HL-60/S4 treated with phorbol 12-myristate 13-acetate at 8.2 ng/mL for 4 days and 3 days (cell line): Measurements from ENCODE around the gene DNAL4.
"Not testable (repeated sequence)": the region's sequence is repeated elsewhere in the genome, so short reads cannot be mapped to it uniquely, and the experiment has no call there.

ENCODE experiments used
- in situ Hi-C: fragments of 300-500 bp; cut with MboI; formaldehyde crosslinking; loops from 2 replicates; pipeline ENCODE4 v1.15.0; 2022; ENCODE audit warnings: low sequenced_read_pairs

DNAL4 gene

DNA sequence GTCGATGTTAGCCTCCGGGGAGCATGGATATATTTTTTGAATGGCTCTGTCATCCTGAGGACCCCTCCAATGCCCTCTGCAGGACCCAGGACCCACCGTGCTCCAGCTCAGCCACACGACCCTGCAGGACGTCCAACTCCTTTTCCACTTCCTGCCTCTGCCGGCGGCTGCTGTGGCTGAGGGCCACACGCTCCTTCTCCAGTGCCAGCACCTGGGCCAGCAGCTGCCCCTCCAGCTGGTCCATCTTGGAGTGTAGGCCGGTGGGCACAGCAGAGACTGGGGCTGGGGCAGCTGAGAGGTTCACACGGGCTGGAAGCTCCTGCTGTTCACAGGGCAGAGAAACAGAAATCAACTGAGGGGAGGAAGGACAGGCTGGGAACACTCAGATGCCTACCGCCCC lies 34.2 kb upstream of the DNAL4 start:
- in situ Hi-C loops, result no loop called here

DNA sequence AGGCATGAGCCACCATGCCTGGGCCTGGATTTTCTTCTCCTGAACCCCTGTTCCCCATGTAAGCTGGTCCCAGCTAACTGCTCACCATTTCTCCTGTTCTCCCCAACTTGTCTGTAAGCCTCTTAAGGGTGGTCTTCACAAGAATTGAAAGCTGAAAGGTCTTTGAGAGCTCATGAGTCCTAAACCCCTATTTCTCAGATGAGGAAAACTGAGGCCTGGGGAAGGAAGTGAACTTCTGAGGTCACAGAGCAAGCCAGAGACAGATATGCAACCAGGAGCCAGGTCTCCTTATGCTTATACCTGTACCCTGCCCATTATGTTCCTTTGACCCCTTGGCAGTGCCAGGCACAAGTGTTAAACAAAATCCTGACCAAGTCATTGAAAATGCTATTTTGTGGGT lies 33.6 kb upstream of the DNAL4 start:
- in situ Hi-C loops, result no loop called here

DNA sequence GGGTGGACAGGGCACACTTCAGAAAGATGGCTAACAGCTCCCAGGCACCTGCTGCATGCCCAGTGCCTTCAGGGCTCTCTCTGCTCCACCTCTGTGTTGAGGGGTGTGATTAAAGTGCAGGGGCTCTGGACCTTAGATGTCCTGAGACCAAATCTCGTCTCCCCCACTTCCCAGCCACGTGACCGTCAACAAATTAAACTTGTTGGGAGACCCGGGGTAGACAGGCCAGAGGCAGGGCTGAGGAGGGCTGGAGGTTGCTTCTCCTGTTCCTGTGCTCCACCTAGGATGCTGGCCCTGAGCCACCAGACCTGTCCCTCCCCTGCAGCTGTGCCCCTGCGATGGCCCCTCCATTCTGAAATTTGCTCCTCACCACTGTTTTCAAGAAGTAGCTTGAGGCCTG lies 32.9 kb upstream of the DNAL4 start:
- in situ Hi-C loops, result no loop called here

DNA sequence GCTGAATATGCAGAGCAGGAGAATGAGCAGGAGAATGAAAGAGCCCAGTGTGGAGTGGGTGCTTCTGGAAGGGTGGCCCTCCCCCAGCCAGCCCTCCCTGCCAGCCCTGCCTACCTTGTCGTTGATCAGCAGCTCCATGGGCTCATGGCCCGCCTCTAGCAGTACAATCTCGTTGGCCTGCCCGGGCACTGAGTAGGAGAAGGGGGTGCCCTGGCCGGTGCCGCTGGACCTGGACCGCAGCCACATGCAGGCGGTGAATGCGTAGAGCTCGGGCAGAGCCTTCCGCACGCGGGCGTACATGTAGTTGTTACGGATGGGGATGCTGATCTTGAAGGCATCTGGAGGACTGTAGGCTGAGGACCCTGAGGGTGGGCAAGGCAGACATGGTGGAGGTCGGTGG lies 32.4 kb upstream of the DNAL4 start:
- in situ Hi-C loops, result no loop called here

DNA sequence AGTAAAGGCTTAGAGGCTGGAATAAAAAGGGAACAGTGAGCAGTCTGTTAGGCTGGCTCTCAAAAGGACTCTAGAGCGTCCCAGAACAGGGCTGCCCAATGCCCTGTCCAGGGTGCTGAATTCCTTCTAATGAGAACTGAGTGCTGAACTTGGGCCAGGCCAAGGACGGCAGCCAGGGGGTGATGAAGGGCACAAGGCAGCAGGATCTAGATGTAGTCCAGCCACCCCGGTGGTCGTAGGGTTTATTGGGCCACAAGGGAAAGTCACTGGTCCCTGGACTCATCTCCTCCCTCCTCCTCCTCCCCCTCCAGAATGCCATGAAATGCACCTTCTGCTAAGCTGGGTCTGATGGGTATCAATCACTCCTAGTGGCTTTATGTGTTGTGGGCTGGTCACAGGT lies 30.6 kb upstream of the DNAL4 start:
- in situ Hi-C loops, result no loop called here

DNA sequence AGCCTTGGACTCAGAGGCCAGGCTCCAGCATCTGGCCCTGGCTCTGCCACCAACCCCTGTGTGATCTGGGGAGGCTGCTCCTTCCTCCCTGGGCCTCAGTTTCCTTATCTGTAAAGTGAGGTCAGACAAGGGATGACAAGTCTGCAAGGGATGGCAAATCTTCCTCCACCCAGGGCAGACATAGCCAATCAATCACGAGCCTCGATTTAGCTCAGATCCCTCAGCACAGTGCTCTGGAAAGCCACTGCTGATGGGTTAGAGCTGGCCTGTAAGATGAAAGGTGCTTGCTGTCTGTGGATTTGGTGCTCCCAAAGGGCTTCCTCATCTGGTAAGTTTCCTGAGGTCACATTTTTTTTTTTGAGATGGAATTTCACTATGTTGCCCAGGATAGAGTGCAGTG lies 29.7 kb upstream of the DNAL4 start:
- in situ Hi-C loops, result no loop called here

DNA sequence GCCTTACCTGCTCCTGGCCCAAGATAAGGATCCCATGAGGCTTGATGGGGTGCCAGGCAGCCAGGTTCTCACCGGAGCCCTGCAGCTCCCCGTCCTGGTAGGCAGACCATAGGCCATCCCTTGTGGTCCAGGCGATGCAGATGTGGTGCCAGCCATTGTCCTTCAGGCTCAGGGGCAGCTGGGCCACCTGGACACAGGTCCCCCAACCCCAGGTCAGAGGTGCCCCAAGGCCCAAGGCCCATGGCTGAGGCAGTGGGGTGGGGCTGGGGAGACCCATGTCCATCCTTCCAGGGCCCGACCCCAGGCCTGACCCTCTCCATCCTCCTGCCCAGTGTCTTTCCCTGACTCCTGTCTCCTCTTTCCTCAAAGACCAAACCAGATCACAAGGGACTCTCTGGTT lies 29.1 kb upstream of the DNAL4 start:
- in situ Hi-C loops, result no loop called here

DNA sequence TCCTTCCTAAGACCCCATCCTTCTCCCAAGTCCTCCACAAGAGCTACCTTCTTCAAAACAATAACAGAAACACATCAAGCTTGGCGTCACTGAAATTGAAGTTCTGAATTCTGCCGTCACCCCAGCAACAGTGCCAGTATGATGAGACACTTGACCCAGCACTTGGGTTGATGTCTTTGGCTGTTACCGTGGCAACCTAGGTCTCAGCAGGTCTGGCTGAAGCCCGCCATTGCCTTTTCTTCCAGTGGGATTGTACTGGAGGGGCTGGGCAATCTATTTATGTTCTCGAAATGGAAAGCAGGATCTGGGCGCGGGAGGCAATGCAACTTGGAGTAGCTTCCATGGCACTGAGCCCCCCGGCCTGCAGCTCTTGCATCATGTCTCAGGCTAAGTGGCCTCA lies 26.1 kb upstream of the DNAL4 start:
- in situ Hi-C loops, result no loop called here

DNA sequence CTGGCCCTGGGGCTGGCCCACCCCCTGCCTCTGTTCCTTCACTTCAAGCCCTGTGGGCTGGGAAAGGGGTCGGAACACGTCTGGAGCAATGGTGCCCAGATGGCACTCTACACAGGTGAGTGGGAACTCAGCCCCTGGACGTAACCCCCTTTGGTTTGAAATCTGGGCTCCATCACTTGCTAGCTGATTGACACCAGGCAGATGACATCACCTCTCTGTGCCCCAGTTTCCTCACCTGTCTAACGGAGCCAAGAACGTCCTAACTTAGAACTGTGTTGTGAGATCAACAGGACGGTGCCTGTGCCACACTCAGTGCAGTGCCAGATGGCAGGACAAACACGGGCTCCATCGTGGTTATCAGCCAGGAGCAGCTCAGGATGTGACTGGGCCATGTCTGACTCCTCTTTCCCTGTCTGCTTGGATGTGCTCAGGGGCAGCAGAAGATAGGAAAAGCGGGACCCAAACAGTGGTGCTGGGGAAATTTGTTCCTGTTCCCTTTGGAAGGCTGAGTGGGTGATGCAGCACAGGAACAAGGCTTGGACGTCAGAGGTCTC lies 25.5 kb upstream of the DNAL4 start:
- in situ Hi-C loops, result no loop called here

DNA sequence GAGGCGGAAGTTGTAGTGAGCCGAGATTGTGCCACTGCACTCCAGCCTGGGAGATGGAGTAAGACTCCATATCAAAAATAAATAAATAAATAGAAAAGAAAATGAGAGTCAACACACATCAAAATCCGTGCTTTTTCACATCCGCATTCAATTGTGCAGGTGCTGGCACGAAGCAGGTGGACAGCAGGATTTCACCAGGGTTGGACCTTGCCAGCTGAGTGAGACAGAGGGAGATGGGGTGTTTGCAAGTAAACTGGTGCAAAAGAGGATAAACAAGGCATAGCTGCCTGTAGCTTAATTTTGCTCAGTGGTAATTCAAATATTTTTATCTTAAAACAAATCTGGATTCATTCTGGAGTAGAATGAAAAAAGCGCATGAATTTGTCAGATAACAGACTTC lies 23.3 kb upstream of the DNAL4 start:
- in situ Hi-C loops, result no loop called here

DNA sequence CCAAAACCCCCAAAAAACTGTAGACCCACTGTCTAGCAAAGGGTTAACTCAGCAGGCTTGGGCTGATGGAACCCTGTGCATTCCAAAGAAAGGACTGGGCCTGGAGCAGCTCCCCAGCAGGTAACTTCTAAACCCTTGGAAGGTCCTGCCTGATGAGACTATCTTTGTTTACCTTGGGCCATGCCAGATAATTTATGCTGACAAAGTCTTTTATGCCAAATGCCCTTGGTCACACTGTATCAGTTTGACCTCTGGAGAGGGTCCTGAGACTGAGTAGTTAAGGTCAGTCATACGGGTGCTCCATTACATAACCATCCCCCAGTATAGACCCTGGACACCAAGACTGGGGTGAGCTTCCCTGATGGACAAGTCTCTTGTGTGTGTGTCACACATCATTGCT lies 21.9 kb upstream of the DNAL4 start:
- in situ Hi-C loops, result no loop called here

DNA sequence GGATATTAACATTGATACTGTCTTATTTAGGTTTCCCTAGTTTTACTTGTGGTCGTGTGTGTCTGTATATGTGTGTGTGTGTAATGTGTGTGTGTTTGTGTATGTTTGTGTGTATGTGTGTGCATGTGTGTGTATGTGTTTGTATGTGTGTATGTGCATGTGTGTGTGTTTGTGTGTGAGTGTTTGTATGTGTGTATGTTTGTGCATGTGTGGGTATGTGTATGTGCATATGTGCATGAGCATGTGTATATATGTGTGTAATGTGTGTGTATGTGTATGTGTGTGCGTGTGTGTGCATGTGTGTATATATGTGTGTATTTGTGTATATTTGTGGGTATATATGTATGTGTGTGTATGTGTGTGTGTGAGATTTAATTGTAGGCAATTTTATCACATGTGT lies 17.3 kb upstream of the DNAL4 start:
- in situ Hi-C loops, result no loop called here

DNA sequence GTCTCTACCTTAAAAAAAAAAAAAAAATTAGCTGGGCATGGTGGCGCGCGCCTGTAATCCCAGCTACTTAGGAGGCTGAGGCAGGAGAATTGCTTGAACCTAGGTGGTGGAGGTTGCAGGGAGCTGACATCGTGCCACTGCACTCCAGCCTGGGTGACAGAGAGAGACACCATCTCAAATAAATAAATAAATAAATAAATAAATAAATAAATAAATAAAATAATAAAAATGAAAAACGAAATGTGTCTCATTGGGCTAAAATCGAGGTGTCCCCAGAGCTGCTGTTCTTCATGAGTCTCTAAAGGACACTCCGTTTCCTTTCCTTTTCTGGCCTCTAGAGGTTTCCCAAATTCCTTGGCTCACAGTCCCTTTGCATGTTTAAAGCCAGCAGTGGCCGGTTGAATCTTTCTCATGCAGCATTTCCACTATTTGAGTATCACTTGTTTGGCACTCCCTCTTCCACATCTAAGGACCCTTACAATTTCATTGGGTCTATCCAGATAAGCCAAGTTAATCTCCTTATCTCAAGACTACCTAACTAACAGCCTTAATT lies 11.2 kb upstream of the DNAL4 start:
- in situ Hi-C loops, result not testable (repeated sequence)

DNA sequence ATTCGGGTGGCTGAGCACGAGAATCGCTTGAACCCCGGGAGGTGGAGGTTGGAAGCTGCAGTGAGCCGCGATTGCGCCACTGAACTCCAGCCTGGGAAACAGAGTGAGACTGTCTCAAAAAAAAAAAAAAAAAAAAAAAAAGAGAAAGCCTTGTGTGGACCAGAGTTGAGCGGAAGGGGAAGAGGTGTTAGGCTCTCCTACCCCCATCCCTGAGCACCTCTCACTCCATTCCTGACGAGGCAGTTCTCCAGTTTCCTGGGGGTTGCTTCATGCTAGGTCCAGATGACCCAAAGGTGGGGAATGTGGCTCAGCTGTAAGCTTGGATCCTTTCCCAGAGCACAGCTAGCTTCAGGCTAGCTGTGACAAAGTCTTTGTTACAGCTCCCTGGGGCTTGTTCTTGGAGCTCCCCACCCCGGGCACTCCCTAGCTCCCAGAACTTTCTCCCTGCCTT lies 8.8 kb upstream of the DNAL4 start:
- in situ Hi-C loops, result no loop called here

DNA sequence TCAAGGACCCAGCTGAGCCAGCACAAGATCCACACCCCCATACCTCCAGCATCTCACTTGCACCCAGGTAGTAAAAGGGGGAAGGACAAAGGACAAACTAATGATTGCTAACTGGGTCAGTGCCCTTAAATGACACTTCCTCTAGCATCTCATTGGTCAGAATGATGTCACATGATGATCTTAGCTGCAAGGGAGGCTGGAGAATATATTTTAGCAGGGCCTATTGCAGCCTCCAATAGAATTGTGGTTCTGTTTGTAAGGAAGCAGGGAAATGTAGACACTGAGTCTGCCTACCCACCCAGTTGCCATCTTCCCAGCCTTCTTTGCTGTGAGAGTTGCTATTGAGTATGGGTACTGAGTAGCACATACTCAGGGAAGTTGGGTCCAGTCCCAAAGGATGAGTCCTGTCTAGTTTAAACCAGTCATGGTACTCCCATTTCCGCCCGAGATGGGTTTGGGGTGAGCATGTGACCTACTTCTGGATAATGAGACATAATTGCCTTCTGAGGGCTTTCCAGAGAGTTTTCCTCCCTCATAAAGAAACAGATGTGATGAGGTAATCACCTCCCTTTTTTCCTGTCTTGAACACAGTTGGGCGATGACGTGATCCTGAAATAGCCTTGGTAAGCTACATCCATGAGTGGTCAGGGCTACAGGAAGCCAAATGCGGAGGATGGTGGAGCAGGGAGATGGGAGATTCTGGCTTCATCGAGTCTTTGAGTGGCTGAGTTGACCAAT lies 5.5 kb upstream of the DNAL4 start:
- in situ Hi-C loops, result no loop called here

DNA sequence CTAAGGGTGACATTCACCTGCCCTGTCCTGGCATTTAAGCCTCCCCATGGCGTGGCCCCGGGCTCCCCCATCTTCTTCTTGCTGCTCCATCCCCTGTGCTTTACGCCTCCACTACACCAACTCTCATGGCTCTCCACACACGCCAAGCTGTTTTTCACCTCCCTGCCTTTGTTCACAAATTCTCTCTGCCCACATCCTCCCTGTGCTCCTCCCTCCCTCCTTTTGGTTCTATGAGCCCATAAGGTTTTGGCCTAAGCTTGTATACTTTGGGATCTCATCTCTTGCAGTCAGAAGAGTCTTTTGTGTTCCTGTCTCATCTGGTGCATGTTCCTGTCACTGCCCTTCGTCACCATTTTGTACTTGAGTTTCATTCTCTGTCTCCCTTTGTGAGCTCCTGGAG lies 4.6 kb upstream of the DNAL4 start:
- in situ Hi-C loops, result no loop called here

DNA sequence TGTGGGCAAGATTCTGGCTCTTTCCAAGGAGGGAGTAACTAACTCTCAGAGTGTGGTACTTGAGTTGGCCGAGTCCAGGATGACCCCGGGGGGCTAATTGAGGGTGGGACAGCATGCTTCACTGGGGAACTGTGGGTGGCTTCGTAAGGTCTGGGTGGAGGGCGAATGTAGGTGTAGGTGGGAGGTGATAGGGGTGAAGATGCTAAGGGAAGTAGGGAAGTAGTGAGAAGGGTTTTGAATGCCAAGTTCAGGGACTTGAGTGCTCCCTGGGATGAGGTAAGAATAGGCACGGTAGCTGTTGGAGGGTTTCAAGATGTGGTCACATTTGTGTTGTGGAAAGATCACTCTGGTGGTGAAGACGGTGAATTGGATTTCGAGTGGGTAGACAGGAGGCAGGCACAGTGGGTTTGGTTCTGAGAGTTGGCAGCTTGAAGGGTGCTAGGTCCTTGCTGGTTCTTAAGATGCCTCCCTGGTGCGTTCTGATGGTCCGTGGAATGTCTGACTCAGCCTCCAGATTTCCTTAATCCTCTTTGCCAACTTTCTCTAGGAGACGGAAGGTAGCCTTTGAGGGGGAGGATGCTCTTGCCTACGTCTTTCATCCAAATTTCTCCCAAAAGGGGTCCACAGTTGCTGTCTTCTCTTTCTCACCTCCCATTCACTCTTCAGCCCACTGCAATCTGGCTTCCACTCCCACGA lies 2.5 kb upstream of the DNAL4 start:
- in situ Hi-C loops, result no loop called here

DNA sequence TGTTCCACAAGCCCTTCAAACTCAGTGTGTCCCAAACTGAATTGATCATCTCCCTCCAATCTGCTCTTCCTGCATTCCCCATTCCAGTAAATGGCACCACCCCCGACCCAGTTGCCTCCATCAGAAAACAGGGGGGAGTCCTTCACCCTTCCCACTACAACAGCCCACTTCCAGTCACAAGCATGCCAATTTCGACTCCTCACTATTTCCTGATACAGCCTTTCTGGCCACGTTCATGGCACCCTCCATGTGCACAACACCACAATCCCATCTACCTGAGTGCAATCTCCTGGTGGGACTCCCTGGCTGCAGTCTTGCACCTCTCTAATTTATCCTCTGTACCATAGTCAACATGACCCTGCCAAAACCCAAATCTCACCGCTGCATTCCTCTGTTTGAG lies 1.6 kb upstream of the DNAL4 start:
- in situ Hi-C loops, result no loop called here

DNA sequence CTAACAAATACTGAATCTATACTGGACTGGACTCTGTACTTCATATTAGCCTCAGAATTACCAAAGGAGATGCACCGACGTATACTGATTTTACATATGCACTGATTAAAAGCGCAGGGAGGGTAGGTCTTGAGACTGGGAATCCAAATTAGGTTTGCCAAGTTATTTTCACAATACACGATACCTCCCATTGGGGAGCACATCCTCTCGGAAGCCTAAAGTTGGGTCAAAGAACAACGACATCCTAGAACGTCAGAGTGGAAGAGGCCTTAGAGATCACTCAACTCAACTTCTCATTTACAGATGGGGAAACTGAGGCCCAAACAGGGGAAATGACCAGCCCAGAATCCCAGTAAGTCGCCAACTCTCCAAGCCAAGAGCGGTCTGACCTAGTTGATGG lies 626 bp downstream of the DNAL4 start:
- in situ Hi-C loops, result no loop called here

DNA sequence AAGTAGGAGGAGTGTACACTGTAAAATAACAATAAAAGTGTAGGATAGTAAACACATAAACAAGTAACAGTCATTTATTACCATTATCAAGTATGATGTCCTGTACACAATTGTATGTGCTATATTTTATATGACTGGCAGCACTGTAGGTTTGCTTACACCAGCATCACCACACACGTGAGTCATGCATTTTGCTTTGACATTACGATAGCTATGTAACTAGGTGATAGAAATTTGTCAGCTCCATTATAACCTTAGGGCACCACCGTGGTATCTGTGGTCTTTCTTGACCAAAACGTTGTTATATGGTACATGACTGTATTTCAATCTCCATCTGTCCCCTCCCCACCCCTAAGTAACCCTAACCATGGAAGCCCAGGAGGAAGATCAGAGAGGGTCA lies 1.1 kb downstream of the DNAL4 start:
- in situ Hi-C loops, result no loop called here

DNA sequence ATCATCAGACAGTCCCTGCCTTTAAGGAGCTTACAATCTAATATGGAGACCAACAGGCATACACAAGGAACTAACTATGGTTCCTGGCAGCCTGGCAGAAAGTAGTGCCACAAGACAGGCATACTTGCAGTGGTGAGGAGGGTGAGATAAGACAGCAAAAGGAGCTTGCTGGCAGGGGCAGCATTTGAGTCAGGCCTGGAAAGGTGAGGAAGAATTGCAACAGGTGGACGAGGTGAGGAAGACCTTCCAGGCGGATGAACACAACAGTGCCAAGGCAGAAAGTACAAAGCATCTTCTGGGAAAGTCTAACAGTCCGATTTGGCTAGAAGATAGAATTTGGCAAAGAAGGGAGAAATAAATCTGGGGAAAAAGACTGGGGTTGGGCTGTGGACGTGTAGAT lies 4.3 kb downstream of the DNAL4 start:
- in situ Hi-C loops, result no loop called here

DNA sequence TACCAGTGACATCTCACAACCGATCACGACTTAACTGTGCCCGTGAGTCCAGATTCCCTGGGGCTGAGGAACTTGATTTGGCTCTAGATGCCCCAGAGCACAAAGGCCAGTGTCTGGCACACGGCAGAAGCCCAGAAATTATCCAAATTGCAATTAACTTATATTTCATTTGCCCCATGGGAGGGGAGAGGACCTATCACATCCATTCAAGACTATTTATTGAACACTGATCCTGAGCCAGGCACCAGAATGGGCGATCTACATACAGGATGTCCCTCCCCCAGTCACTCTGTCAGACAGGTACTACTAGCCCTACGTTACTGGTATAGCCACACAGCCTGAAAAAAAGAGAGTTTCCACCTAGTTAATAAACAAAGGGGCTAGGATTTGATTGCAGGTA lies 5.1 kb downstream of the DNAL4 start:
- in situ Hi-C loops, result no loop called here
